Mucosa of descending colon (tissue), 3 donors: ENCODE data around the gene SYP. TPM values are rescaled to one million over a fixed set of nuclear protein-coding genes. Genes with fewer than 3 reads are reported as not detected.
"Not testable (repeated sequence)": the region's sequence is repeated elsewhere in the genome, so short reads cannot be mapped to it uniquely, and the experiment has no call there.

Experiments used
- ATAC-seq: fragments of 200-7000 bp; cut with Tn5 transposase; one replicate; pipeline ENCODE4 v1.9.1; 2020; ENCODE audit warnings: mild to moderate bottlenecking, moderate library complexity
- DNase-seq, 3 donors: peaks; one replicate each; pipeline ENCODE4 v3.0.0-alpha.2; 2020
- H3K36me3 ChIP-seq: fragments of 200-600 bp; one replicate; pipeline ENCODE4 v1.8.0; 2021; ENCODE audit warnings: low read depth, mild to moderate bottlenecking
- H3K4me1 ChIP-seq: fragments of 200-600 bp; one replicate; pipeline ENCODE4 v1.8.0; 2021; ENCODE audit warnings: low read depth, mild to moderate bottlenecking
- H3K4me3 ChIP-seq: fragments of 200-600 bp; one replicate; pipeline ENCODE4 v1.8.0; 2021; ENCODE audit warnings: mild to moderate bottlenecking
- H3K9me3 ChIP-seq: fragments of 200-600 bp; one replicate; pipeline ENCODE4 v1.8.0; 2021; ENCODE audit warnings: mild to moderate bottlenecking
- intact Hi-C, 2 donors: fragments of 100-400 bp; cut with DNase I in 1 of 2; cut with micrococcal nuclease in 1 of 2; formaldehyde crosslinking; loops; one replicate each; pipeline versions ENCODE4 v1.11.0 to v1.11.1; 2022; cut with DNase I, micrococcal nuclease
- total RNA-seq, 3 donors: library from RNA; stranded (reverse); fragmentation: NEBNext Ultra II Directional in 2 of 3; extraction: Animal tissue kit (Norgen Biotek cat#: 25700) in 2 of 3; gene quantifications; one replicate each; pipeline versions ENCODE4 v1.2.1 to v1.2.4, GENCODE V29; 2021 to 2023
- TF ChIP-seq, protein P1 (sequence below): fragments of 200-600 bp; IDR thresholded peaks from one replicate; pipeline ENCODE4 v1.8.0; 2022; ENCODE audit warnings: antibody characterized with exemption, mild to moderate bottlenecking
- donor health status: DM: no; HTN: no; CAD: no; lungs with moderate emphysema.
- donor health status: DM: no; HTN: no; CAD: no.
- donor health status: DM: no; HTN: yes; CAD: no.

SYP gene
- total RNA-seq, 3 donors from 2014 or later, result 4.9 to 14.5 (median 12.2) TPM

DNA sequence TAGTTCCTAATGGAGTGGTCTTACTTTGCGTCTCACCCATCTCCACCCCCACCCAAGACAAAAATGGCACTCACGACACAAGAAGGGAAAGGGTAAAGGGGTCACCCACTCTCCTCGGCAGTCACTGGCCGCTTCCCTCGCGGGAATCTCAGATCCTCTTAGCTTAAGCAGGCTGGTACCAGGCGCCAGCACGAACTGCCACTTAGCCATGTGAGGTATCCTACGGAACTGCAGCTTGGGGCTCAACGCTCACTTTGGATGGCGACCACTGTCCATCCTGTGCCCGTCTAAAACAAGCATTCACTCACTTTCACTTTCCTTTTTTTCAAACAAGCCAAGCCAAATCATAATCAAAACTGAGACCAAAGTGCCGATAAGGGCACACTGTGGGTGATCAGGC is 52.1 kb downstream of the SYP start:
- Histone ChIP-seq H3K4me3 (no peak overlapping the region), H3K4me1 (no peaks in the 10 kb centered on the region), H3K9me3 (no peaks in the 10 kb centered on the region), H3K36me3 (no peaks in the 10 kb centered on the region)
- TF ChIP-seq, protein P1, sequence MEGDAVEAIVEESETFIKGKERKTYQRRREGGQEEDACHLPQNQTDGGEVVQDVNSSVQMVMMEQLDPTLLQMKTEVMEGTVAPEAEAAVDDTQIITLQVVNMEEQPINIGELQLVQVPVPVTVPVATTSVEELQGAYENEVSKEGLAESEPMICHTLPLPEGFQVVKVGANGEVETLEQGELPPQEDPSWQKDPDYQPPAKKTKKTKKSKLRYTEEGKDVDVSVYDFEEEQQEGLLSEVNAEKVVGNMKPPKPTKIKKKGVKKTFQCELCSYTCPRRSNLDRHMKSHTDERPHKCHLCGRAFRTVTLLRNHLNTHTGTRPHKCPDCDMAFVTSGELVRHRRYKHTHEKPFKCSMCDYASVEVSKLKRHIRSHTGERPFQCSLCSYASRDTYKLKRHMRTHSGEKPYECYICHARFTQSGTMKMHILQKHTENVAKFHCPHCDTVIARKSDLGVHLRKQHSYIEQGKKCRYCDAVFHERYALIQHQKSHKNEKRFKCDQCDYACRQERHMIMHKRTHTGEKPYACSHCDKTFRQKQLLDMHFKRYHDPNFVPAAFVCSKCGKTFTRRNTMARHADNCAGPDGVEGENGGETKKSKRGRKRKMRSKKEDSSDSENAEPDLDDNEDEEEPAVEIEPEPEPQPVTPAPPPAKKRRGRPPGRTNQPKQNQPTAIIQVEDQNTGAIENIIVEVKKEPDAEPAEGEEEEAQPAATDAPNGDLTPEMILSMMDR, result no peak
- ATAC-seq (no peak), DNase-seq (no peak)
- intact Hi-C loops, result no loop called here

DNA sequence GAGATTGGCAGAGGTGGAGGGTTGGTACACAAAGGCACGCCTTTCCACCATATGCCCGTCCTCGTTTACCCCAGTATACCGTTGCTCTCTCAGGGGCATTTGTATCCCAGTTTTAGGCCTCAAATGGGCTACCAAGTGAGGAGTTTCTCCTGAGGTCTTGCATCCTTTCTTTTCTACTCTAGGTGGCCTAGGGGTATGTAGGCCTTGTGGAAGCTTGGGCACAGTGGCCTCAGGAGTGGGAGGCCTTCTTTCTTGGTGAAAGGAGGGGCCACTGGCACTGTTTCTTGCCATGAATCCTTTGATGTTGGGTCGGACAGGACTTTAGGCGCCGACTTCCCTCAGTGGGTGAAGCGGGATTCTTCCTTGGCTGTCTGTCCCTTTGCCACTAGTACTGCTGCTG is 52.7 kb downstream of the SYP start:
- ATAC-seq (no peak), DNase-seq (no peak)
- Histone ChIP-seq H3K4me3 (no peak overlapping the region), H3K4me1 (no peaks in the 10 kb centered on the region), H3K36me3 (no peaks in the 10 kb centered on the region), H3K9me3 (no peaks in the 10 kb centered on the region)
- TF ChIP-seq, protein P1, result no peak
- intact Hi-C loops, result no loop called here

DNA sequence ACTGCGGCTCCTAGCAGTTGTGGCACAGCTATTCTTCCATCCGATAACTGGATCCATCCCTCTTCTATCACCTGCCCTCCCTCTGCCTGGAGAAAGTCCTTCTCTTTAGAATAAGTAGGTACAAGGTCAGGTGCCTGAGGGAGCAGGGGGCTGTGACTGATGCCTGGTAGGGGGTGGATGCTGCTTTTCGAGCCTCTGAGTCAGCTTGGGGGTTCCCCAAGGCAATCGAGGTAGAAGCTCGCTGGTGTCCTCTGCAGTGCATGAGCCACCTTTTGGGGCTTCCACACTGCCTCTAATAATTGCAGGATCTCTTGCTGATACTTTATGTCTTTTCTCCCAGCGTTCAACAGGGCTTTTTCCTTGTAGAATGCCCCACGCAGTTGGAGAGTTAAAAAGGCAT is 56.8 kb downstream of the SYP start:
- H3K36me3 ChIP-seq, intact Hi-C loops, ATAC-seq, DNase-seq, H3K4me3 ChIP-seq, H3K4me1 ChIP-seq: not testable (repeated sequence)
- H3K9me3 ChIP-seq, result peaks cover 19% of the 10 kb centered on the region

- H3K4me3 ChIP-seq, ATAC-seq, H3K4me1 ChIP-seq, intact Hi-C loops, H3K36me3 ChIP-seq, DNase-seq: not testable (repeated sequence)
- H3K9me3 ChIP-seq, result peaks cover 19% of the 10 kb centered on the region
Observed at GRCh38 chrX:49142264-49142663, 57.7 kb downstream of the SYP start.

DNA sequence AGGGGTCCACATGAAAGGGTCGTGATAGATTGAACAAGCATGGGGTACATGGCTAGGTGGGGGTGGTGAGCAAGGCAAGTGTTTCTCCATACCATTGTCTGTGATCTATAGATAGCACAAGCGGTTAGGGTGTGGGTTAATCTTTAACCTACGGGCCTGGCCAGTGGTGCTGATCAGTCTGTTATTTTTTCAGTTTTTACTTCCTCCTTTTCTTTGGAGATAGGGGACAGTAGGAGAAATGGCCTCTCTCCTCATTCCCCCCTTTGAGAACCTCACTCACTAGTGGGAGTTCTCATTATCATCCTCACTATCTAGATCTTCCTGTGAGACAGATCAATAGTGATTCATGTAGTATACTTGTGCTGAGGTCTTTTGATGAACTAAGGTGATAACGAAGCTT is 60.3 kb downstream of the SYP start:
- H3K4me1 ChIP-seq, result no peaks in the 10 kb centered on the region
- ATAC-seq, result no peak

More for the DNA sequence above, 60.3 kb downstream of the SYP start:
- TF ChIP-seq, protein P1, result no peak
- intact Hi-C loops, result no loop called here
- H3K36me3 ChIP-seq, result no peaks in the 10 kb centered on the region
- no peak overlapping the region for H3K4me3 ChIP-seq
- peaks cover 19% of the 10 kb centered on the region for H3K9me3 ChIP-seq
- DNase-seq, result no peak

Other genes with a start within 250 kb of the SYP start
- gene OTUD5, start 242.6 kb downstream of the SYP start, total RNA-seq, result 10 to 100 TPM; 43.6 to 56.5 (median 52.5) TPM
- gene KCND1, start 228.3 kb downstream of the SYP start, total RNA-seq, result 1 to 10 TPM in 1 of 3 donors, under 1 TPM in 2; 0.87 to 1.6 (median 0.93) TPM
- gene GRIPAP1, start 197.9 kb downstream of the SYP start, total RNA-seq, result 10 to 100 TPM; 39.5 to 48.9 (median 47.5) TPM
- gene TFE3, start 156.8 kb downstream of the SYP start, total RNA-seq, result 10 to 100 TPM; 26.6 to 46.6 (median 28.1) TPM
- 10 to 100 TPM; 11.6 to 16.7 (median 12.5) TPM for gene CCDC120, start 141.2 kb downstream of the SYP start, total RNA-seq
- gene PRAF2, start 126.2 kb downstream of the SYP start, total RNA-seq, result 10 to 100 TPM in 1 of 3 donors, 1 to 10 TPM in 2; 3.9 to 18.7 (median 8.1) TPM
- gene WDR45, start 120.3 kb downstream of the SYP start, total RNA-seq, result 10 to 100 TPM; 44.3 to 90.1 (median 52.6) TPM
- gene GPKOW, start 76.5 kb downstream of the SYP start, total RNA-seq, result 10 to 100 TPM; 21.3 to 22.4 (median 22.1) TPM
- gene MAGIX, start 37.4 kb downstream of the SYP start, total RNA-seq, result 10 to 100 TPM in 2 of 3 donors, 1 to 10 TPM in 1; 9.5 to 16.8 (median 15.6) TPM
- gene PLP2, start 28.3 kb downstream of the SYP start, total RNA-seq, result 100 to 1,000 TPM in 2 of 3 donors, 10 to 100 TPM in 1; 96.1 to 152 (median 137) TPM
- 10 to 100 TPM; 12.5 to 15.6 (median 13.0) TPM for gene PRICKLE3, start 13.8 kb downstream of the SYP start, total RNA-seq
- gene CACNA1F, start 33.1 kb upstream of the SYP start, total RNA-seq, result 1 to 10 TPM in 2 of 3 donors, under 1 TPM in 1; 0.70 to 3.0 (median 1.7) TPM
- gene CCDC22, start 35.3 kb upstream of the SYP start, total RNA-seq, result 10 to 100 TPM; 14.3 to 15.9 (median 14.5) TPM
- gene FOXP3, start 64.5 kb upstream of the SYP start, total RNA-seq, result under 1 TPM in 1 of 3 donors, not detected in 2; 0.72 TPM
- gene PPP1R3F, start 69.6 kb upstream of the SYP start, total RNA-seq, result 1 to 10 TPM; 2.3 to 8.3 (median 3.0) TPM
- not detected for gene GAGE10, start 103.5 kb upstream of the SYP start, total RNA-seq
- not detected for gene GAGE12J, start 121.8 kb upstream of the SYP start, total RNA-seq
- gene GAGE13, start 131.4 kb upstream of the SYP start, total RNA-seq, result not detected